Activated CD8-positive, alpha-beta T cell treated with anti-CD3 and anti-CD28 coated beads, Interleukin-2, amount 10 ng/mL, durations not matched to agents 7 days and 5 days (primary cell): ENCODE results near the gene RHO. TPM values are rescaled to one million over a fixed set of nuclear protein-coding genes. Genes with fewer than 3 reads are reported as not detected.
"Not testable (repeated sequence)": the region's sequence is repeated elsewhere in the genome, so short reads cannot be mapped to it uniquely, and the experiment has no call there.

Source experiments
- ATAC-seq: fragments of 150-1000 bp; cut with Tn5 transposase; one replicate; pipeline ENCODE4 v1.10.0; 2021; ENCODE audit warnings: moderate library complexity
- CTCF ChIA-PET: fragments of 350-600 bp; sonication (Branson Sonifier 250); formaldehyde crosslinking; loops from one replicate; lab custom pipeline; 2021; ENCODE audit warnings: antibody characterized with exemption; lab: Charles Lee
- POLR2A ChIA-PET: fragments of 350-600 bp; sonication (Branson Sonifier 250); formaldehyde crosslinking; loops from one replicate; lab custom pipeline; 2021; ENCODE audit warnings: antibody characterized with exemption; lab: Charles Lee
- DNase-seq: peaks from one replicate; pipeline ENCODE4 v3.0.0-alpha.2; 2020
- H3K27ac Mint-ChIP-seq: one replicate; pipeline ENCODE4 v1.8.0; 2021; ENCODE audit warnings: mild to moderate bottlenecking, mixed read lengths
- H3K27me3 Mint-ChIP-seq: one replicate; pipeline ENCODE4 v1.8.0; 2021; ENCODE audit warnings: low read depth, mixed read lengths
- H3K36me3 Mint-ChIP-seq: one replicate; pipeline ENCODE4 v1.8.0; 2021; ENCODE audit warnings: low read depth, mixed read lengths
- H3K4me1 Mint-ChIP-seq: one replicate; pipeline ENCODE4 v1.8.0; 2021; ENCODE audit warnings: low read depth, mixed read lengths
- H3K4me3 Mint-ChIP-seq: one replicate; pipeline ENCODE4 v1.8.0; 2021; ENCODE audit warnings: mild to moderate bottlenecking, mixed read lengths
- H3K9me3 Mint-ChIP-seq: one replicate; pipeline ENCODE4 v1.8.0; 2022; ENCODE audit warnings: mixed read lengths; ENCODE audit not compliant: insufficient read depth
- total RNA-seq, 2 experiments: library from RNA; stranded (reverse); gene quantifications; one replicate each; pipeline ENCODE4 v1.2.3, GENCODE V29; 2021

RHO gene
- total RNA-seq, 2 experiments from 2014 or later, result not detected

DNA sequence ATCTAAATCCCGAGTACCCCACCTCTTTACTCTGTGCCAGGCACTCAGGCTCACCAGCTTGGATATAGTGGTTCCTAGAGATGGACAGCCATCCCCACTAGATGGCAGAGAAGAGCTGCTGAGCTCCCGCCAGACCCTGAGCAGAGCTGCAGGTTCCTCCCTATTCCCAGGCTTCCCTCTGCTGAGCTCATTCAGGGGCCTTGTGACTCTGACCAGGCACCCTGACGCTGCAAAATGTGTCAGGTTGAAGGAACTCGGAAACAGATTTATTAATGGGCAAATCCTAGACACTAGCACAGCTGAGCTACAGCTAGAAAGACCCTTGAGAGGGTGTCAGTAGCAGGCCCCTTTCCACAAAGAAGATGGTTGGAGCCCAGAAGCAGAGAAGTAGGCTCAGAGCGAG, 38.2 kb upstream of the RHO start:
- no peaks in the 10 kb centered on the region for H3K27me3 Mint-ChIP-seq
- DNase-seq, result peak; percentile 65
- CTCF ChIA-PET, result interaction anchor here (0.6 to 2.0 kb wide), 37 partner anchors 9 to 617 kb away, joined by 3 to 17 read pairs (median 4); partner anchors contain the start of genes IFT122 and MBD4
- POLR2A ChIA-PET, result no interaction called here
- H3K27ac Mint-ChIP-seq, result no peak overlapping the region
- no peaks in the 10 kb centered on the region for H3K36me3 Mint-ChIP-seq
- H3K4me1 Mint-ChIP-seq, result no peaks in the 10 kb centered on the region
- ATAC-seq, result peak; percentile 95
- H3K4me3 Mint-ChIP-seq, result no peak overlapping the region
- H3K9me3 Mint-ChIP-seq, result no peaks in the 10 kb centered on the region

DNA sequence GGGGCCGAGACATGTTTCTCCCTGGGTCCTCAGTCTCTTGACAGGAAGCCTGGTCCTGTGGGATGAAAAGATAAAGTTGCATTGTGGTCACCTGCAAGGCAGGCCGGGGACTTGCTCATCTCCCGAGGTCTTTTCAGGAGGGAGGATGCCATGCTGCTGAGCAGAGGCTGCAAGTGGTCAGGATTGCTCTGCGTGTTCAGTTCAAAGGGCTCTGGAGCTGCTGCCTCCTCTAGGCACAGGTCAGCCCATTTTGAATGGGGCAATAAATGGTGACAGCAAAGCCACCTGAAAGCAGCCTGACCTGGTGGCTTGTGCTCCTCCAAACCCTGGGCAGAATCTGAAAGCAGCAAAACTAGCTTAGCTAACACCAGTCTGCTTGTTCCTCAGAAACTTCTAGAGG, 37.4 kb upstream of the RHO start:
- H3K27ac Mint-ChIP-seq, H3K9me3 Mint-ChIP-seq, H3K36me3 Mint-ChIP-seq, POLR2A ChIA-PET, H3K4me3 Mint-ChIP-seq, DNase-seq, ATAC-seq, H3K4me1 Mint-ChIP-seq, H3K27me3 Mint-ChIP-seq: not testable (repeated sequence)
- CTCF ChIA-PET, result interaction anchor here (1.2 to 2.0 kb wide), 12 partner anchors 10 to 338 kb away, joined by 3 to 17 read pairs (median 10); partner anchors contain the start of genes IFT122 and MBD4

DNA sequence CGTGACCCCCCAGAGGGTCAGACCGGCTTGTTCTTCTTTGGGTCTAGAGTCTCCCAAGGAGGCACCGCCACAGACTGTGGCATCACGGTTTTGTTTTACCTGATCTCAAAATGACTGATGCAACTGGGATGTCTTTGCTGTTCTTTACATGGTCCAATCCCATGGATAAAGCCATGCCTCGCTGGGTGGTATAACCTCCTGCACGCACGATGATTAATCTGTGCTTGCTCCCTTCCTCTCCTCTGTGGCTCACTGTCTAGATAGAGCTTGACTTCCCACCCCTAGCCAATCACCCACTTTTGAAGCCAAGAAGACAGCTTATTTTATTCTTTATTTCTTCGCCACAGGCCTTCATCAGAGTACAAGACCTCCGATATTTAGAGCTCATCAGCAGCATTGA, 36.6 kb upstream of the RHO start:
- Mint-ChIP-seq H3K9me3 (no peaks in the 10 kb centered on the region), H3K27me3 (no peaks in the 10 kb centered on the region), H3K4me3 (no peak overlapping the region), H3K27ac (no peak overlapping the region), H3K4me1 (no peaks in the 10 kb centered on the region), H3K36me3 (no peaks in the 10 kb centered on the region)
- CTCF ChIA-PET, result interaction anchor here (0.6 kb wide), 1 partner anchor 158 kb away, joined by 3 read pairs; no protein-coding TSS in a partner anchor
- DNase-seq (no peak), ATAC-seq (no peak)
- POLR2A ChIA-PET, result no interaction called here

DNA sequence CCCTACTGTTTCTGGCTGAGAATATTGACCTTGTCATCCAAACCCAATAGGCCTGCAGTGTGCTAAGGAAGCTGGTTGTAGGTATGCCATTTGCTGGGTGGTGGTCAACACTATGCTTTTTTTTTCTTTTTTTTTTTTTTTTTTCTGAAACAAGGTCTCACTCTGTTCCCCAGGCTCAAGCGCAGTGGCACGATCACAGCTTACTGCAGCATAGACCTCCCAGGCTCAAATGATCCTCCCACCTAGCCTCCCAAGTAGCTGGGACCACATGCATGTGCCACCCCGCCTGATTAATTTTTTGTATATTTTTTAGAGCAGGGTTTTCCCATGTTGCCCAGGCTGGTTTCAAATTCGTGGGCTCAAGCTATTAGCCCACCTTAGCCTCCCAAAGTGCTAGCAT, 35.7 kb upstream of the RHO start:
- ATAC-seq (no peak), DNase-seq (no peak)
- POLR2A ChIA-PET, result interaction anchor here (0.7 kb wide), 1 partner anchor 12 kb away, joined by 3 read pairs; no protein-coding TSS in a partner anchor
- H3K27me3 Mint-ChIP-seq, result no peaks in the 10 kb centered on the region
- H3K4me1 Mint-ChIP-seq, result no peaks in the 10 kb centered on the region
- H3K36me3 Mint-ChIP-seq, result no peaks in the 10 kb centered on the region
- no peaks in the 10 kb centered on the region for H3K9me3 Mint-ChIP-seq
- H3K27ac Mint-ChIP-seq, result no peak overlapping the region
- CTCF ChIA-PET, result no interaction called here
- no peak overlapping the region for H3K4me3 Mint-ChIP-seq

DNA sequence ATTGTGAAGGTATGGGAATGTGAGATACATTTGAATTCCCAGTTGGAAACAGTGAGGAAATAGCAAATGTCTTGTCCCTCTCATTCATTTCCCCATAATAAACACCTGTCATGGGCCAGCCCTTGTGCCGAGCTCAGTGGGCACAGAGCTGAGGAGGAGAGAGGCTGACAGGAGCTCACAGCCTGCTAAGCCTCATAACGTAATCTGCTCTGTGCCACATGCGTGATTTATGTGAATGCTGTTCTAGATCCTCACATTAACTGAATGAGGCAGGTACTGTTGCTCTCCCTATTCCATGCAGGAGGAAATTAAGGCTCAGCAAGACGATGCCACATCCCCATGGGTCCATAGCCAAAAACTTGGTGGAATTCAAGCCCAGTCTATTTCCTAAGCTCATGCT, 35.2 kb upstream of the RHO start:
- H3K4me1 Mint-ChIP-seq, result no peaks in the 10 kb centered on the region
- H3K27me3 Mint-ChIP-seq, result no peaks in the 10 kb centered on the region
- ATAC-seq (no peak), DNase-seq (no peak)
- no peak overlapping the region for H3K27ac Mint-ChIP-seq
- no peak overlapping the region for H3K4me3 Mint-ChIP-seq
- ChIA-PET CTCF (interaction anchor here (1.6 kb wide), 1 partner anchor 10 kb away, joined by 3 read pairs; no protein-coding TSS in a partner anchor), POLR2A (interaction anchor here (0.7 kb wide), 1 partner anchor 11 kb away, joined by 3 read pairs; no protein-coding TSS in a partner anchor)
- no peaks in the 10 kb centered on the region for H3K36me3 Mint-ChIP-seq
- H3K9me3 Mint-ChIP-seq, result no peaks in the 10 kb centered on the region

DNA sequence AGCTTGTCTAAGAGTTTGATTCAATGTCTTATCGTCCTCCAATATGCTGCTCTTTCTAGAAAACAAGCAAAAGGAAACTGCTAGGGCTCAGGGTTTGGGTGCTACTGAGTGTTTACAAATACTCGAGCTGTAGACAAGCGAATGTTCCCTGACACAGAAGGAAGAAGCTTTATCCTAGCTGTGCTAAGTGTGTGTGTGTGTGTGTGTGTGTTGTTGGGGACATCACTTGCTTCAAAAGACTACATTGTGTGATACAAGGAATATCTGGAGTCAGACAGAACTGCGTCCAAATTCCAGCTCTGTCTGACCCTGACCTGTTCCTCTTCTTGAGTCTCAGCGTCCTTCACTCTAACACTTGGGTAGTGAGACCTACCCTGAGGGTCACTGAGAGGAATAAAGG, 33.9 kb upstream of the RHO start:
- ATAC-seq, H3K27me3 Mint-ChIP-seq, POLR2A ChIA-PET, H3K4me3 Mint-ChIP-seq, H3K9me3 Mint-ChIP-seq, H3K27ac Mint-ChIP-seq, H3K36me3 Mint-ChIP-seq, H3K4me1 Mint-ChIP-seq, DNase-seq: not testable (repeated sequence)
- CTCF ChIA-PET, result interaction anchor here (1.6 kb wide), 1 partner anchor 9 kb away, joined by 3 read pairs; no protein-coding TSS in a partner anchor

DNA sequence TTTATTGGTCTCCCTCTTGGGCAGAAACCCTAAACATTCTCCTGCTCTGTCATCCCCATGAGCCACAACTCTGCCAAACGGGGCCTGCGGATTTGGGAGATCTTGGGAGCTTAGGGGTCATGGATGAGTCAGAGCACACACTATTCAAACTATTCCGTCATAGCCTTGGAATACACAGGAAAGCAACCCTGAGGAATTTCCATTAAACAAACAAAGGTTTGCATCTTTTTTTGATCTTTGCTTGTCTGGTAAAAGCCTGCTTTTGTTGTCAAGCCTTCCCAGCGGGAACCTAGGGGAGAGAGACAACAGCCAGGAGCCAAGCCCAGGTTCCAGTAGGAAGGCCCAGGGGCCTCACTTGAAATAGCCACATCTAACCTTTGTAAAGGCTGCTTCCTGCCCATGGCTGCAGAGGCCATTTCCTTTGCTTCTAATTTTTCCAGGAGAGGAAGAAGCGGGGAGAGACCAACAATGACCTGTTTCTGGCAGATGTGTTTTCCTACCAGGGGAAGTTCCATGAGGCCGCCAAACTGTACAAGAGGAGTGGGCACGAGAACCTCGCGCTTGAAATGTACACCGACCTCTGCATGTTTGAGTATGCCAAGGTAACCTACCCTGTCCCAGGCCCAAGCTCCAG, 33.3 kb upstream of the RHO start:
- H3K9me3 Mint-ChIP-seq, H3K27ac Mint-ChIP-seq, H3K27me3 Mint-ChIP-seq, CTCF ChIA-PET, H3K36me3 Mint-ChIP-seq, POLR2A ChIA-PET, ATAC-seq, H3K4me1 Mint-ChIP-seq, H3K4me3 Mint-ChIP-seq, DNase-seq: not testable (repeated sequence)

DNA sequence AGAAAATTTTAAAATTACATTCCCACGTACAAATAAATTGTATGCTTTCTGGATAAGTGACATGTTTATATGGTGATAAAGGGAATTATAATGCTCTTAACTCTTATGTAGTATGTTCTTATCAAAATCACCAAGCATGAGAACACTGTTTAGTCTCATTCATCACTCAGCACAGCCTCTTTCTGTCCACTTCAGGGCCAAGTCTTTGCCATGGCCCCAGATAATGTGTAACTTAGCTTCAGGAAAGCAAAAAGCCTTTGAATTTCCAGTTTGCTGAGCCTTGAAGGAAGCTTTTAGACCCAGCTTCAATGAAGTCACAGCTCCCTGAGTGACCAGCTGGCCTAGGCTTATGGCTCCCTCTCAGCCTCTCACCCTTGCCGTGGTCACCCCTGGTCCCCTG, 30.6 kb upstream of the RHO start:
- H3K9me3 Mint-ChIP-seq, ATAC-seq, H3K27me3 Mint-ChIP-seq, POLR2A ChIA-PET, CTCF ChIA-PET, H3K27ac Mint-ChIP-seq, H3K4me3 Mint-ChIP-seq, H3K36me3 Mint-ChIP-seq, H3K4me1 Mint-ChIP-seq, DNase-seq: not testable (repeated sequence)

DNA sequence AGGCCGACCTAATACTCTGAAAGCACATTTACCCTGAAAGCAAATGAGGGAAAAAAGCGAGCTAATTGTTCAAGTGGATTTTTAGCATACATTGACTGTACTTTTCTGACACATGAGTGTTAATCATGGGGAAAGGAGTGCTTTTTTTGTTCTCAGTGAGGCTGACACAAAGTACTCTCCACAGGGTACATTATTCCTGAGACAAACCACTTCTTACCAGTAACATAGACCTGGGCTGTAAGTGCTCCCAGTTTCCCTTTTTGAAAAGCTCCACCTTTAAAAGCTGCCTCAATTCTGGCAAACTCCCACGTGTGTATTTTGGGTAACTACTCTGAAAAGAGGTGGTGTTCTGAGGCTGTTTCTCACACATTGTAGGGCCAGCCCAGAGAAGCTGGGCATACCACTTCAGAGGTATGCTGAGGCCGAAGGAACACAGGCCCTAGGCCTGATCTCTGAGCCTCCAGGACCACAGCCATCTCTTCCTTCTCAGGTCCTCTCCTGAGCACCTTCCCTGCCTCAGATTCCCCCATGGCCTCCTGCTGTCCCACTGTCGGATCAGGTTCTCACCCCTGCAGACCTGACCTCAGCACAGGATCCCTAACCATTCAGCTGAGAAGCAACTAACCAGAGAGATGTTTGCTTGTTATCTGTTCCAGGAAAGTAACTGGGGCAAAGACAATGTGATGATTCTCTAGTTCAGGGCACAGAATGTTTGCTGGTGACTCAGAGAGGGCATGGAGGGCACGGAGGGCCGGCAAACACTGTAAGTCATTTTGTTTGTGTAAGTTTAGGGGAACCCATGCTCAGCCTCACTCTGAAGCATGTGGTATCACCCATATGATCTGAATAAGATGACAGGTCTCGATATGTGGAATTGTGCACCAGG, 29.6 kb upstream of the RHO start:
- H3K27me3 Mint-ChIP-seq, ATAC-seq, CTCF ChIA-PET, H3K27ac Mint-ChIP-seq, DNase-seq, H3K4me1 Mint-ChIP-seq, H3K4me3 Mint-ChIP-seq, POLR2A ChIA-PET, H3K36me3 Mint-ChIP-seq, H3K9me3 Mint-ChIP-seq: not testable (repeated sequence)

DNA sequence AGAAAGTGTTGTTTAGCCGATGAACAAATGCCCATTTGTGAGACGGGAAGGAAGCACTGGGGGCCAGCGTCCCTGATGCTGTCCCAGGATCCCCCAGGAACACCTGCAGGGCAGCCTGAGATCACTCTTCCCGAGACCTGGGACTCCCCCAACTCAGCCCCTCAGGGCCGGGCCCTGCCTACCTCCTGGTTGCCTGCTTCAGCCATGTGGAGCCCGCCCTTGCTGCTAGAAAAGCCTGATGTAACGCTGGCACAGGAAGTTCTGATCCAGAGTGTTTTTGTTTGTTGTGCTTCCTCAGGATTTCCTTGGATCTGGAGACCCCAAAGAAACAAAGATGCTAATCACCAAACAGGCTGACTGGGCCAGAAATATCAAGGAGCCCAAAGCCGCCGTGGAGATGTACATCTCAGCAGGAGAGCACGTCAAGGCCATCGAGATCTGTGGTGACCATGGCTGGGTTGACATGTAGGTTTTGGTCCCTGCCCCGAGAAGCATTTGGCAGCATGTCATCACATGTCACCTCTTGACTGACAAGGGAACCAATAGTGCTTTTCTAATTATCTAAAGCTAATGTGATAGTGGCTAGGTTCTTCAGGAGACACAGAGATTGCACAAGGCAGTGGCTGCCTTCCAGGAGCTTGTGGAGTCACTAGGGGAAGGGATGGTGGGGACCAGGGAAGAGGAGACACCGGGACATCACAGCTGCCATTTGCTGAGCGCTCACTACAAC, 28.7 kb upstream of the RHO start:
- DNase-seq, H3K4me3 Mint-ChIP-seq, CTCF ChIA-PET, H3K27ac Mint-ChIP-seq, H3K9me3 Mint-ChIP-seq, H3K36me3 Mint-ChIP-seq, H3K27me3 Mint-ChIP-seq, ATAC-seq, H3K4me1 Mint-ChIP-seq: not testable (repeated sequence)
- POLR2A ChIA-PET, result interaction anchor here (1.6 kb wide), 1 partner anchor 60 kb away, joined by 4 read pairs; the partner anchor contains the start of genes IFT122 and MBD4

DNA sequence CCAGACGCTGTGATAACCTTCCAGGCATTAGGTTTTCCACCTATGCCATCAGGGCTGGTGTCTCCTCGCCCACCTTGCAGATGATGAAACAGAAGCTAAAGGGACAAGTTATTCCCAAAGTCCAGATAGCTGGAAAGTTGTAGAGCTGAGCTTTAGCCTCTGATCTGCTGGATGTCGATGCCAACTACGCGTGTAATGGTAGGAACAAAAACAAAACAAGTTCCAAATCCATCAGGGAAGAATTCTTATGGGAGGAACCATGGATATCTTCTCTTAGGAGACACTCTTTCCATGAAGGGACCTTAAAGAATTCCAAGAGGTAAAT, 28.1 kb upstream of the RHO start:
- POLR2A ChIA-PET, result interaction anchor here (1.6 kb wide), 1 partner anchor 61 kb away, joined by 4 read pairs; the partner anchor contains the start of genes IFT122 and MBD4
- H3K27me3 Mint-ChIP-seq, result no peaks in the 10 kb centered on the region
- CTCF ChIA-PET, result no interaction called here
- ATAC-seq (no peak), DNase-seq (no peak)
- no peaks in the 10 kb centered on the region for H3K9me3 Mint-ChIP-seq
- no peak overlapping the region for H3K27ac Mint-ChIP-seq
- H3K36me3 Mint-ChIP-seq, result no peaks in the 10 kb centered on the region
- H3K4me3 Mint-ChIP-seq, result no peak overlapping the region
- no peaks in the 10 kb centered on the region for H3K4me1 Mint-ChIP-seq
